Measurements from ENCODE around the gene CDK14.

- TF ChIP-seq CTCF (IDR thresholded peaks at IDR 0.05) (no peak), POLR2A (IDR thresholded peaks at IDR 0.05) (no peak)
Measured at GRCh38 chr7:90764848-90765570, 168.9 kb downstream of the CDK14 start.
